Esophagus (tissue), 2 donors: ENCODE results near the gene ARID1B. TPM values are rescaled to one million over a fixed set of nuclear protein-coding genes. Genes with fewer than 3 reads are reported as not detected.
A peak's percentile ranks its signal among the peaks of the same experiment; 100 is the strongest.
"Not testable (repeated sequence)": the region's sequence is repeated elsewhere in the genome, so short reads cannot be mapped to it uniquely, and the experiment has no call there.

Experiments
- H3K27ac ChIP-seq, 2 donors: one replicate each; pipeline ENCODE4 v1.5.1; 2013; ENCODE audit warnings: low read depth in 2 of 2, mild to moderate bottlenecking in 2 of 2, inconsistent platforms in 1 of 2, low read length in 1 of 2, moderate library complexity in 1 of 2
- H3K27me3 ChIP-seq, 2 donors: one replicate each; pipeline ENCODE4 v1.6.1; 2013; ENCODE audit warnings: low read length in 2 of 2, control low read depth in 1 of 2, mild to moderate bottlenecking in 1 of 2; ENCODE audit not compliant: insufficient read depth in 2 of 2, control insufficient read depth in 1 of 2
- H3K36me3 ChIP-seq, 2 donors: one replicate each; pipeline ENCODE4 v1.6.1; 2013; ENCODE audit warnings: low read length in 1 of 2; ENCODE audit not compliant: control insufficient read depth in 2 of 2, insufficient read depth in 2 of 2
- H3K4me1 ChIP-seq, 2 donors: one replicate each; pipeline ENCODE4 v1.6.1; 2013; ENCODE audit warnings: low read length in 1 of 2; ENCODE audit not compliant: control insufficient read depth in 2 of 2, insufficient read depth in 2 of 2
- H3K4me3 ChIP-seq, 2 donors: one replicate each; pipeline ENCODE4 v1.5.1; 2013; ENCODE audit warnings: low read length in 2 of 2, mild to moderate bottlenecking in 2 of 2, low read depth in 1 of 2, moderate library complexity in 1 of 2
- H3K9me3 ChIP-seq, 2 donors: one replicate each; pipeline ENCODE4 v1.6.1; 2013; ENCODE audit warnings: mild to moderate bottlenecking in 2 of 2, low read depth in 1 of 2, low read length in 1 of 2, moderate library complexity in 1 of 2; ENCODE audit not compliant: control insufficient read depth in 2 of 2, insufficient read depth in 1 of 2
- WGBS, 2 donors: extraction: QIAGEN DNeasy Blood & Tissue Kit; methylation state at CpG; one replicate each; pipeline ENCODE4 v1.1.7; 2013; 5-methylcytosine and 5-hydroxymethylcytosine counted together
- polyA plus RNA-seq, 2 donors: library from polyadenylated mRNA; stranded (reverse); fragments of 200-250 nt; gene quantifications; one replicate each; pipeline ENCODE4 v1.2.3, GENCODE V29; 2013
- donor health status: healthy with polysubstance abuse.
- donor health status: Bipolar disorder and iron deficiency.

Gene ARID1B
- polyA plus RNA-seq, 2 donors = 15.9 to 16.1 TPM

DNA sequence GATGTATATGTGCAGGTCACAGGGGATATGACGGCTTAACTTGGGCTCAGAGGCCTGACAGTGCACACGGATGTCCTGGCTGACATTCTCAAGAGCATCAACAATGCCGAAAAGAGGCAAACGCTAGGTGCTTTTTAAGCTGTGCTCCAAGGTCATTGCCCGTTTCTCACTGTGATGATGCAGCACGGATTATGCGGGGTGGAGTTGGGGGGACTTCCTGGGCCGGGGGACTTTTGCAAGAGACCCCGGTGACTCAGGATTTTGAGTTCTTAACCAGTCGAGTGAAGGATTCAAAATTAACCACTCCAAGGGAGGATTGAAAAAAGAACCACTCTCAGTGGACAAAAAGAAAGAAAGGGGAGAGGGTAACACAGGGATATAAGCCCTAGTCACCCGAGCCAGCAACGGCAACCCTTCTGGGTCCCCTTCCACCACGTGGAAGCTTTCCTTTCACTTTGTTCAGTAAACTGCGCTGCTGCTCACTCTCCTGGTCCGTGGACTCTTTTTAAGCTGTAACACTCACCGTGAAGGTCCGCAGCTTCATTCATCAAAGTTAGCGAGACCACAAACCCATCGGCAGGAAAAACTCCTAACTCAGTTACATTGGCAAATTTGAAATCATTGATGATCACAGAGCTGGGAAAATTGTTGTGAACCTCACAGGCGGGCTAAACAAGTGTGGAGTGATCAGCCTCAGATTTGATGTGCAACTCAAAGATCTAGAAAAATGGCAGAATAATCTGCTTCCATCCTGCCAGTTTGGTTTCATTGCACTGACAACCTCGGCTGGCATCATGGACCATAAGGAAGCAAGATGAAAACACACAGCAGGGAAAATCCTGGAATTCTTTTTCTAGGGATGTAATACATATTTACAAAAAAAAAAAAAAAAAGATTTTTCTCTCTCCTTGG is 199.3 kb downstream of the ARID1B start:
- no peaks in the 10 kb centered on the region for H3K36me3 ChIP-seq
- no peaks in the 10 kb centered on the region for H3K27me3 ChIP-seq
- H3K4me1 ChIP-seq = peaks cover 2 to 8% of the 10 kb centered on the region in 2 donors
- H3K9me3 ChIP-seq = no peaks in the 10 kb centered on the region
- 53 to 66% methylated on average over 21 of the region's 21 CpGs for WGBS, 2 donors
- peak overlapping the region in 1 of 2 donors; percentile 26 for H3K4me3 ChIP-seq
- peak overlapping the region in 1 of 2 donors; percentile 4 for H3K27ac ChIP-seq

DNA sequence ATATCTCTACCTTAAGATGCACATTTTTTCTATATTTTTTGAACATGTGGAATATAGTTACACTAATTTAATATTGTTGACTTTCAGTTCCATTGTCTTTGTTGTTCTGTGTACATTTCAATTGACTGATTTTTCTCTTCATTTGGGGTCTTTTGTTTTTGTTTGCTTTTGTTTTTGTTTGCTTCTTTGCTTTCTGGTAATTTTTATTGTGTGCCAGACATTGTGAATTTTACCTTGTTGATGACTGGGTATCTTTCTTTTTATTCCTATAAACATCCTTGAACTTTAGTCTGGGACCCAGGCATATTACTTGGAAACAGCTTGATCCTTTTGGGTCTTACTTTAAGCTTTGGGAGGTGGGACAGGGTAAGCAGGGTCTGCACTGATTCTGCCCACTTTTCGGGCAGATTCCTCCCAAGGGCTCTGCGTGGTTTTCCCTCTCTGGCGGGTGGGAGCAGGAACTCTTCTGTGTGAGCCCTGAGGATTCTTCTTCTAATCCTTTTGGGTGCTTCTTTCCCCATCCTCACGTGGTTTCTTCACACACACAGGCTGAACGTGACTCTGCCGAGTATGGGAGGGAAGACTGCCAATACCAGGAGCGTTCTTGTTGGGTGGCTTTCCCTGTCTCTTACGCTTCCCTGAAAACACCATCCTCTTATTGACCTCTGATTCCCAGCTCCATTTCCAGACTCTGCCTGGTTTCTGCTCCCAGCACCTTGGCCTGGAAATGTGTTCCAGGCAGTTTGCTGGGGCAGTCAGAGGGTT is 200.5 kb downstream of the ARID1B start:
- Histone ChIP-seq H3K4me1 (peaks cover 2 to 8% of the 10 kb centered on the region in 2 donors), H3K27me3 (no peaks in the 10 kb centered on the region), H3K4me3 (no peak overlapping the region), H3K27ac (no peak overlapping the region), H3K36me3 (no peaks in the 10 kb centered on the region), H3K9me3 (no peaks in the 10 kb centered on the region)
- 42 to 46% methylated on average over 8 of the region's 8 CpGs for WGBS, 2 donors

DNA sequence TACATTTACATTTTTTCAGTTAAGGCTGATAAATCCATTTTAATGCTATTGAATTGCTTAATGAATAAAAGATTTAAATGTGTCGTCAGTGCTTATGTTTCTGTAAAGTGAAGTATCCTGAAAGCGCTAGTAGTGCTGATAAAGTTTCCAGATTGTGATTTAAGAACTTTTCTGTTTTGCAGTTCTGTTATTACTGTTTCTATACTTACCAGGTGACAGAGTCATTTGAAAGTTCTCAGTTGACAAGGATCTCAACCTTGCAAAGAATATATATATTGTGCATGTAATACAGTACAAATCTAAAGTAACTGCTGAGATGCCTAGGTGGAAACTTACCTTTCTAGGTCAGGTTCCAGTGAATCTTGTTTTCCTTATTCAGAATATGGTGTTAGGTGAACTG is 201.8 kb downstream of the ARID1B start:
- Histone ChIP-seq H3K36me3 (no peaks in the 10 kb centered on the region), H3K27ac (no peak overlapping the region), H3K27me3 (no peaks in the 10 kb centered on the region), H3K9me3 (no peaks in the 10 kb centered on the region), H3K4me1 (peaks cover 2 to 14% of the 10 kb centered on the region in 2 donors), H3K4me3 (no peak overlapping the region)
- 86 to 87% methylated on average over 2 of the region's 2 CpGs for WGBS, 2 donors

DNA sequence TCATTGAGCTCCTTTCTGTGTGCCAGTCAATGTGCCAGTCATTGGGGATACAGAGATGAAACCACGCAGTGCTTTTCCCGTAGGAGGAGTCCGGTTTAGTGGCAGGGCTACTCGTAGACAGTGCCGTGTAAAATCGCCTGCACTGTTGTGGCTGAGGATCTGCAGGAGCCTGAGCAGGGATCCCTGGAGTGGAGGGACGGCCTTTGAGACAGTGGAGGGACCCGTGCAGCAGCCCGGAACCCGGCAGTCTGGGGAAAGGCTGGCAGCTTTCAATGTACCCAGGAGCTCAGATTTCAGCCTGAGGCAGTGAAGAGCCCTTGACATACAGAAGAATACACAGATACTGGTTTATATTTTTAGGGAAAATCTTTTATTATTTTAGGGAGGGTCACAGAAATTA is 203.3 kb downstream of the ARID1B start:
- peaks cover 2 to 15% of the 10 kb centered on the region in 2 donors for H3K4me1 ChIP-seq
- H3K27me3 ChIP-seq = no peaks in the 10 kb centered on the region
- H3K9me3 ChIP-seq = no peaks in the 10 kb centered on the region
- no peaks in the 10 kb centered on the region for H3K36me3 ChIP-seq
- no peak overlapping the region for H3K4me3 ChIP-seq
- 83 to 88% methylated on average over 10 of the region's 10 CpGs for WGBS, 2 donors
- no peak overlapping the region for H3K27ac ChIP-seq

DNA sequence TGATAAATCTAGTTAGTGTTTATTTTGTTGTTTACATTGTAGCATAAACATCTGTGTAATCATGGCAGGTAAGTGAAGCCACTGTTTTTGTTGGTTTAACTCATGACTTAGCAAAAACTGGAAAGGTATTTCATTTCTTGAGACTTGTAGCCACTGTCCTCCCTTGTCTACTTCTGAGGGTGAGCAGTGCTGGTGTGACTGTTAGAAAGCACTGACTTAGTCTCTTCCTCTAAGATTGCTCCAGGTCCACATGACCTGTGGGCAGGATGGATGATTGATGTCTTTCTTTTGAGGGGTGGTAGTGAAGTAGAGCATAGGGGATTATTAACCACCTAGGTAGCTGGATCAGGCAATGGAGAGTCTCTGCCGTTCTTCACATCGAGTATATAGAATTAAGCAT is 203.8 kb downstream of the ARID1B start:
- Histone ChIP-seq H3K27ac (no peak overlapping the region), H3K4me3 (no peak overlapping the region), H3K36me3 (no peaks in the 10 kb centered on the region), H3K9me3 (no peaks in the 10 kb centered on the region), H3K4me1 (peaks cover 2 to 15% of the 10 kb centered on the region in 2 donors), H3K27me3 (no peaks in the 10 kb centered on the region)
- 91 to 94% methylated on average over 2 of the region's 2 CpGs for WGBS, 2 donors

DNA sequence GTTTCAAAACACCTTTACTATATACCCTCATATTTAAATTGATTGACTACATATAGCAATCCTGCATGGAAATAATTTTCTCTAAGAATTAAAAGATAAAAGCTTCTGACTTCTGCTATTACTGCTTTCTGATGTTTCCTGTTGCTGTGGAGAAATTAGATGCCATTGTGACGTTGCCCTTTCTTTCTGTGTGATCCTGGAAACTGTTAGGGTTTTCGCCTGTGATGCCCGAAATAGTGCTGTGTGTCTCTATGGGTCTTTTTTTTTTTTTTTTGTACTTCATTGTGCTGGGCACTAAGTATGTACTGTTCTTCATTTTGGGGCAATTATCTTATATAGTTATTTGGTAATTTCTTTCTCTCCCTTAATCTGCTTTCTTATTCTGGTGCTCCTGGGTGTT is 205.0 kb downstream of the ARID1B start:
- H3K36me3 ChIP-seq = no peaks in the 10 kb centered on the region
- 75 to 76% methylated on average over 3 of the region's 3 CpGs for WGBS, 2 donors
- H3K27me3 ChIP-seq = no peaks in the 10 kb centered on the region
- no peak overlapping the region for H3K4me3 ChIP-seq
- H3K27ac ChIP-seq = no peak overlapping the region
- H3K4me1 ChIP-seq = peaks cover 2 to 12% of the 10 kb centered on the region in 2 donors
- H3K9me3 ChIP-seq = no peaks in the 10 kb centered on the region

DNA sequence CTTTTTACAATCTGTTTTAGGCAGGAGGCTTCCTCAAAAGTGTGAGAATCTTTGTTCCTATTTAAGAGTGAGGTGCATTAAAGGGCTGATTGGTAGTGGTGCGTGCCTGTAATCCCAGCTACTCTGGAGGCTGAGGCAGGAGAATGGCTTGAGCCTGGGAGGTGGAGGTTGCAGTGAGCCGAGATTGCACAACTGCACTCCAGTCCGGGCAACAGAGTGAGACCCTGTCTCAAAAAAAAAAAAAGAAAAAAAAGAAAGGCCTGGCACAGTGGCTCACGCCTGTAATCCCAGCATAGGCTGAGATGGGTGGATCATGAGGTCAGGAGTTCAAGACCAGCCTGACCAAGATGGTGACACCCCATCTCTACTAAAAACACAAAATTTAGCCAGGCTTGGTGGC is 205.7 kb downstream of the ARID1B start:
- WGBS, 2 donors = 96 to 97% methylated on average over 4 of the region's 4 CpGs
- not testable (repeated sequence) for H3K27me3 ChIP-seq

DNA sequence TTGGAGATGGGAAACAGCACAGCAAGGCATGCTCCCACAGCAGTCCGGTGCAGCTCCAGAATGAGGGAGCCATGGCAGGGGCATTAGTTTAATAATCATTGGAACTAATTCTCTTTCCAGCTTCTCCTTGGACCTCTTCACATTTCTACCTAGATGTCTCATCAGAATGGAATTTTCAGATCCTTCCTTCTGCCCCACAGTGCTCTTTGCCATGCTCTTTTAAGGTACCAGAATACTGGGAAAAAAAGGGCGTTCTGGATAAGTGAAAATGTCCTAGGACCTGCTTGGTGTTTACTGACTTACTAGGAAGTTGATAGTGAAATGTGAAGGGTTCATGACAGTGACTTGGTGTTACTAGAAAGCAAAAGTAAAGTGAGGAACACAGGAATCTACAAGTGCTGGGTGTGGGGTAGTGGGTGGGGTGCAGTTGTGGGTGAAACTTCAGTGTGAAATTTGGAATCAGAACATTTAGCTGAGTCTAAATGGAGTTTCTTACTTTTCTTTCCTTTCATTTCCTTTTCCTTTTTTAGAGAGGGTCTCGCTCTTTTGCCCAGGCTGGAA is 207.1 kb downstream of the ARID1B start:
- 86 to 91% methylated on average over 3 of the region's 3 CpGs for WGBS, 2 donors
- no peaks in the 10 kb centered on the region for H3K27me3 ChIP-seq
- H3K9me3 ChIP-seq = no peaks in the 10 kb centered on the region
- no peak overlapping the region for H3K4me3 ChIP-seq
- H3K27ac ChIP-seq = no peak overlapping the region
- H3K4me1 ChIP-seq = peaks cover 2 to 12% of the 10 kb centered on the region in 2 donors
- no peaks in the 10 kb centered on the region for H3K36me3 ChIP-seq

More for the DNA sequence above, 205.7 kb downstream of the ARID1B start:
- not testable (repeated sequence) for H3K36me3 ChIP-seq, H3K27ac ChIP-seq, H3K4me3 ChIP-seq, H3K9me3 ChIP-seq
- H3K4me1 ChIP-seq = peaks cover 2 to 10% of the 10 kb centered on the region in 2 donors

DNA sequence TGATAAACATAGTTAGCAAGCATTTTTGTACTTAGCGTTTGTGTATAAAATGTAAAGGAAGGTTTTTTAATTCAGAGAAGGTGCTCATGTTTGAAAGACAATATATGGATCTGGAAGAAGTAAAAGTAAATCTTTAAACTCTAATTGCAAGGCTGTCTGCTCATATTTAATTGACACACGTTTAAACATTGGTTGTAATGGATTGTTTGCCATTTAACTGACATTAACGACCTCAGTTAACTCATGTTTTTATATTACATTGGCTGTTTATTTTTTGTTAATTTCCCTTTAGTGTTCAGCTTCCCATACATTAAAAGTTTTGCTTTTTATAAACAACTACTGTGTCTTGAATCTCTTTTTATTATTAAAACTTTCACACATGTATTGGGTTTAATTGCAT is 208.1 kb downstream of the ARID1B start:
- Histone ChIP-seq H3K27ac (no peak overlapping the region), H3K4me3 (no peak overlapping the region), H3K9me3 (no peaks in the 10 kb centered on the region), H3K4me1 (peaks cover 2 to 12% of the 10 kb centered on the region in 2 donors), H3K36me3 (no peaks in the 10 kb centered on the region), H3K27me3 (no peaks in the 10 kb centered on the region)
- 74 to 79% methylated on average over 3 of the region's 3 CpGs for WGBS, 2 donors
